Thyroid gland (tissue), 4 donors: ENCODE data around the gene AK8.

Experiments
- POLR2A ChIP-seq, 2 donors: fragments of 450-650 bp; IDR thresholded peaks; one replicate each; pipeline ENCODE4 v1.6.1; 2017; ENCODE audit warnings: antibody characterized with exemption in 2 of 2, mild to moderate bottlenecking in 2 of 2, moderate library complexity in 1 of 2
- TF ChIP-seq, protein P1 (sequence below), 6 experiments: fragments of 200-600 bp in 3 of 6; fragments of 450-650 bp in 3 of 6; sonication (generic) in 3 of 6; IDR thresholded peaks; one replicate each; pipeline ENCODE4 v1.5.1; 2016 to 2019; ENCODE audit warnings: antibody characterized with exemption in 6 of 6, mild to moderate bottlenecking in 2 of 6, inconsistent platforms in 1 of 6, moderate library complexity in 1 of 6

DNA sequence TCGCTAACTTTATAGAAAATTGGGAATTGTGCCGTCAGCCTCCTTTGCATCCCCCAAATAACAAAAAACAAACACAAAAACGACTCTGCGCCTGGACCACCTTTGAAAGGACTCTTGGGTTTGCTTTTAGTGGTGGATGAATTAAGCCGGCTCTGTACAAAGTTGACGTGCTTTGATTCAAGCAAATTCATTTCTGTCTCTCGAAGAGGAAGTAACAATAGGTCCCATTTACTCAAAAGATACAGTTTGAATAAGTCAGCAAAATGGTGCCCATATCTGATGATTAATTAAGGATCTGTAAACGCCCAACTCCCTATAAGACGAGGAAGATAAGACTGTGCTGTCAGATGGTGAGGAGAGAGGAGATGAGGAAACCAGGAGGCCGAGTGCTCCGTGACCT lies 67.8 kb downstream of the AK8 start:
- TF ChIP-seq, protein P1, sequence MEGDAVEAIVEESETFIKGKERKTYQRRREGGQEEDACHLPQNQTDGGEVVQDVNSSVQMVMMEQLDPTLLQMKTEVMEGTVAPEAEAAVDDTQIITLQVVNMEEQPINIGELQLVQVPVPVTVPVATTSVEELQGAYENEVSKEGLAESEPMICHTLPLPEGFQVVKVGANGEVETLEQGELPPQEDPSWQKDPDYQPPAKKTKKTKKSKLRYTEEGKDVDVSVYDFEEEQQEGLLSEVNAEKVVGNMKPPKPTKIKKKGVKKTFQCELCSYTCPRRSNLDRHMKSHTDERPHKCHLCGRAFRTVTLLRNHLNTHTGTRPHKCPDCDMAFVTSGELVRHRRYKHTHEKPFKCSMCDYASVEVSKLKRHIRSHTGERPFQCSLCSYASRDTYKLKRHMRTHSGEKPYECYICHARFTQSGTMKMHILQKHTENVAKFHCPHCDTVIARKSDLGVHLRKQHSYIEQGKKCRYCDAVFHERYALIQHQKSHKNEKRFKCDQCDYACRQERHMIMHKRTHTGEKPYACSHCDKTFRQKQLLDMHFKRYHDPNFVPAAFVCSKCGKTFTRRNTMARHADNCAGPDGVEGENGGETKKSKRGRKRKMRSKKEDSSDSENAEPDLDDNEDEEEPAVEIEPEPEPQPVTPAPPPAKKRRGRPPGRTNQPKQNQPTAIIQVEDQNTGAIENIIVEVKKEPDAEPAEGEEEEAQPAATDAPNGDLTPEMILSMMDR (IDR thresholded peaks at IDR 0.05), result no peak
- no peak for TF ChIP-seq POLR2A (IDR thresholded peaks at IDR 0.05)
